ENCODE data around the gene KCNK13. TPM values are rescaled to one million over a fixed set of nuclear protein-coding genes. Genes with fewer than 3 reads are reported as not detected.

The KCNK13 gene
- polyA plus RNA-seq, 1 of the 3 experiments (the other 2 are of a cell fraction) = not detected

GRCh38 chr14:90027842-90028241, 34.0 kb upstream of the KCNK13 start:
- H3K27ac ChIP-seq (ENCODE audit: low read depth in 2 of 2, low read length in 1 of 2) = no peak overlapping the region
- no peak overlapping the region for H3K4me2 ChIP-seq
- H3K9me2 ChIP-seq = no peaks in the 10 kb centered on the region
- H3K4me3 ChIP-seq (ENCODE audit: low read depth in 2 of 2, low read length in 1 of 2) = no peak overlapping the region
- CTCF ChIA-PET = interaction anchor here (1.0 kb wide), 1 partner anchor 10 kb away, joined by 4 read pairs; no protein-coding TSS in a partner anchor
- POLR2A ChIA-PET = no interaction called here
- WGBS (ENCODE audit: low lambda C conversion rate) = 88% methylated on average over 1 of the region's 1 CpG
- no peaks in the 10 kb centered on the region for H3K27me3 ChIP-seq (ENCODE audit: insufficient read depth)
- H3K9ac ChIP-seq = no peak overlapping the region
- no peaks in the 10 kb centered on the region for H3K9me3 ChIP-seq
- no peak overlapping the region for H2AFZ ChIP-seq (ENCODE audit: low read depth)
- DNase-seq = no peak
- TF ChIP-seq EP300 (IDR thresholded peaks at IDR 0.05; ENCODE audit: borderline replicate concordance in 1 of 2, low read depth in 1 of 2, low read length in 1 of 2) (no peak), FOSL2 (IDR thresholded peaks at IDR 0.05; ENCODE audit: borderline replicate concordance, low read depth) (no peak), POLR2AphosphoS5 (IDR thresholded peaks at IDR 0.05; ENCODE audit: low read depth, low read length) (no peak), NRF1 (IDR thresholded peaks at IDR 0.05; ENCODE audit: low read depth, low read length) (no peak), REST (IDR thresholded peaks at IDR 0.05; ENCODE audit: low read depth, low read length) (no peak), GATA2 (CRISPR knock-in tag; IDR thresholded peaks at IDR 0.05) (no peak), USF2 (IDR thresholded peaks at IDR 0.05; ENCODE audit: borderline replicate concordance, low read depth, low read length) (no peak), RCOR1 (IDR thresholded peaks at IDR 0.05; ENCODE audit: low read length) (no peak), RFX5 (IDR thresholded peaks at IDR 0.05; ENCODE audit: low read length) (no peak), TCF12 (IDR thresholded peaks at IDR 0.05) (no peak), EZH2phosphoT487 (IDR thresholded peaks at IDR 0.05; ENCODE audit: borderline replicate concordance, low read depth) (no peak), MEF2A (IDR thresholded peaks at IDR 0.05; ENCODE audit: borderline replicate concordance, low read depth) (no peak), JUND (IDR thresholded peaks at IDR 0.05) (no peak), RXRA (IDR thresholded peaks at IDR 0.05; ENCODE audit: borderline replicate concordance, low read depth) (no peak)
- H3K79me2 ChIP-seq (ENCODE audit: insufficient read depth) = no peaks in the 10 kb centered on the region
- H4K20me1 ChIP-seq (ENCODE audit: insufficient read depth) = no peaks in the 10 kb centered on the region
- H3K4me1 ChIP-seq (ENCODE audit: control insufficient read depth in 1 of 2, insufficient read depth in 2 of 2, low read depth in 1 of 2, low read length in 1 of 2) = no peaks in the 10 kb centered on the region
- peaks cover 21 to 25% of the 10 kb centered on the region in 2 experiments for H3K36me3 ChIP-seq (replicated peaks in 1 of 2; ENCODE audit: control insufficient read depth in 1 of 2, insufficient read depth in 2 of 2, low read length in 1 of 2)
- H3F3A ChIP-seq (replicated peaks; ENCODE audit: insufficient read depth) = no peaks in the 10 kb centered on the region

GRCh38 chr14:90034156-90034555, 27.6 kb upstream of the KCNK13 start:
- H3K9ac ChIP-seq = no peak overlapping the region
- POLR2A ChIA-PET = no interaction called here
- DNase-seq = no peak
- no peaks in the 10 kb centered on the region for H3K79me2 ChIP-seq (ENCODE audit: insufficient read depth)
- no peaks in the 10 kb centered on the region for H3F3A ChIP-seq (replicated peaks; ENCODE audit: insufficient read depth)
- peaks cover 43 to 61% of the 10 kb centered on the region in 2 experiments for H3K36me3 ChIP-seq (replicated peaks in 1 of 2; ENCODE audit: control insufficient read depth in 1 of 2, insufficient read depth in 2 of 2, low read length in 1 of 2)
- no peak overlapping the region for H3K27ac ChIP-seq (ENCODE audit: low read depth in 2 of 2, low read length in 1 of 2)
- H3K4me2 ChIP-seq = no peak overlapping the region
- no peak for TF ChIP-seq EP300 (IDR thresholded peaks at IDR 0.05; ENCODE audit: borderline replicate concordance in 1 of 2, low read depth in 1 of 2, low read length in 1 of 2)
- TF ChIP-seq CHD2 (IDR thresholded peaks at IDR 0.05; ENCODE audit: low read length, partially characterized antibody) = no peak
- no peak for TF ChIP-seq SIN3A (IDR thresholded peaks at IDR 0.05; ENCODE audit: borderline replicate concordance, low read depth, low read length)
- CTCF ChIA-PET = no interaction called here
- 94% methylated on average over 2 of the region's 2 CpGs for WGBS (ENCODE audit: low lambda C conversion rate)
- no peak overlapping the region for H2AFZ ChIP-seq (ENCODE audit: low read depth)
- no peaks in the 10 kb centered on the region for H4K20me1 ChIP-seq (ENCODE audit: insufficient read depth)
- H3K4me3 ChIP-seq (ENCODE audit: low read depth in 2 of 2, low read length in 1 of 2) = no peak overlapping the region
- no peaks in the 10 kb centered on the region for H3K4me1 ChIP-seq (ENCODE audit: control insufficient read depth in 1 of 2, insufficient read depth in 2 of 2, low read depth in 1 of 2, low read length in 1 of 2)
- no peaks in the 10 kb centered on the region; the same call in 1 of the 2 replicates for H3K9me3 ChIP-seq
- H3K27me3 ChIP-seq (ENCODE audit: insufficient read depth) = no peaks in the 10 kb centered on the region
- no peaks in the 10 kb centered on the region for H3K9me2 ChIP-seq

Measured in SK-N-SH (cell line).